Esophagus squamous epithelium (tissue), 5 donors: ENCODE measurements around the gene PSIP1. TPM values are rescaled to one million over a fixed set of nuclear protein-coding genes. Genes with fewer than 3 reads are reported as not detected.
A peak's percentile ranks its signal among the peaks of the same experiment; 100 is the strongest.

Source experiments
- DNase-seq: peaks from one replicate; lab custom pipeline; 2025; lab: John Stamatoyannopoulos, UW
- H3K27ac ChIP-seq, 4 donors: fragments of 200-600 bp; sonication (generic); one replicate each; pipeline ENCODE4 v1.5.1; 2016 to 2019; ENCODE audit warnings: mild to moderate bottlenecking in 1 of 4
- H3K27me3 ChIP-seq, 4 donors: fragments of 200-600 bp; sonication (generic); 1 replicate in 3 of 4; 2 replicates in 1 of 4; pipeline versions ENCODE4 v1.5.1 to v1.6.0; 2017 to 2021; ENCODE audit warnings: antibody characterized with exemption in 1 of 4
- H3K36me3 ChIP-seq, 3 donors: fragments of 200-600 bp; sonication (generic); one replicate each; pipeline ENCODE4 v1.5.1; 2016 to 2019
- H3K4me1 ChIP-seq, 3 donors: fragments of 200-600 bp; sonication (generic); one replicate each; pipeline ENCODE4 v1.5.1; 2017 to 2019
- H3K4me3 ChIP-seq, 4 donors: fragments of 200-600 bp; sonication (generic); 1 replicate in 3 of 4; 2 replicates in 1 of 4; pipeline ENCODE4 v1.5.1; 2016 to 2019; ENCODE audit warnings: mild to moderate bottlenecking in 2 of 4, moderate library complexity in 1 of 4
- H3K9me3 ChIP-seq, 3 donors: fragments of 200-600 bp; sonication (generic); one replicate each; pipeline ENCODE4 v1.5.1; 2016 to 2019
- CTCF ChIP-seq, 6 experiments: fragments of 450-650 bp in 4 of 6; fragments of 200-600 bp in 2 of 6; sonication (generic) in 2 of 6; IDR thresholded peaks; one replicate each; pipeline ENCODE4 v1.5.1; 2016 to 2019; ENCODE audit warnings: antibody characterized with exemption in 6 of 6, mild to moderate bottlenecking in 4 of 6, moderate library complexity in 4 of 6
- POLR2A ChIP-seq, 4 donors: fragments of 450-650 bp; IDR thresholded peaks; one replicate each; pipeline ENCODE4 v1.6.1; 2017; ENCODE audit warnings: antibody characterized with exemption in 4 of 4, mild to moderate bottlenecking in 4 of 4, moderate library complexity in 3 of 4
- WGBS, 2 donors: methylation state at CpG; one replicate each; pipeline ENCODE4 v1.1.5; 2018; 5-methylcytosine and 5-hydroxymethylcytosine counted together
- intact Hi-C: fragments of 100-400 bp; cut with DNase I; formaldehyde crosslinking; loops from one replicate; pipeline ENCODE4 v1.15.0; 2022
- total RNA-seq, 4 donors: library from RNA; depleted of rRNA; stranded (reverse); fragments of >200 nt; gene quantifications; one replicate each; pipeline ENCODE4 v1.1.0, GENCODE V29; 2016
- donor health status: DM: yes; HTN: yes; CAD: no.

The PSIP1 gene
- total RNA-seq, 4 donors from 2014 or later = 6.7 to 26.1 (median 17.7) TPM

- no peak for TF ChIP-seq POLR2A (IDR thresholded peaks at IDR 0.05)
- TF ChIP-seq CTCF (IDR thresholded peaks at IDR 0.05) = no peak
- Histone ChIP-seq H3K4me3 (no peak overlapping the region), H3K27ac (no peak overlapping the region), H3K36me3 (peaks cover 0 to 37% (median 0%) of the 10 kb centered on the region in 3 donors), H3K27me3 (no peaks in the 10 kb centered on the region), H3K4me1 (no peaks in the 10 kb centered on the region), H3K9me3 (no peaks in the 10 kb centered on the region)
- intact Hi-C loops = no loop called here
- 88 to 92% methylated on average over 1 of the region's 1 CpG for WGBS, 2 donors
- DNase-seq = no peak
Observed at GRCh38 chr9:15491950-15492349, 18.8 kb downstream of the PSIP1 start.

GRCh38 chr9:15485836-15486666 is 24.7 kb downstream of the PSIP1 start:
- Histone ChIP-seq H3K9me3 (no peaks in the 10 kb centered on the region), H3K4me3 (no peak overlapping the region), H3K27me3 (no peaks in the 10 kb centered on the region), H3K4me1 (peaks cover 0 to 3% (median 0%) of the 10 kb centered on the region in 3 donors), H3K27ac (no peak overlapping the region), H3K36me3 (peaks cover 0 to 43% (median 0%) of the 10 kb centered on the region in 3 donors)
- DNase-seq = no peak
- intact Hi-C loops = no loop called here
- TF ChIP-seq CTCF (IDR thresholded peaks at IDR 0.05) = peak in 4 of 6 experiments; percentile 10 to 41 (median 33)
- no peak for TF ChIP-seq POLR2A (IDR thresholded peaks at IDR 0.05)
- WGBS, 2 donors = 47 to 62% methylated on average over 2 of the region's 2 CpGs

- WGBS, 2 donors = 85 to 90% methylated on average over 5 to 6 of the region's 6 CpGs
- DNase-seq = no peak
- Histone ChIP-seq H3K9me3 (no peaks in the 10 kb centered on the region), H3K4me1 (peaks cover 0 to 3% (median 0%) of the 10 kb centered on the region in 3 donors), H3K4me3 (no peak overlapping the region), H3K36me3 (peaks cover 0 to 51% (median 0%) of the 10 kb centered on the region in 3 donors), H3K27ac (no peak overlapping the region), H3K27me3 (no peaks in the 10 kb centered on the region)
- intact Hi-C loops = no loop called here
- TF ChIP-seq POLR2A (IDR thresholded peaks at IDR 0.05) (no peak), CTCF (IDR thresholded peaks at IDR 0.05) (no peak)
Observed at GRCh38 chr9:15484802-15485201, 26.0 kb downstream of the PSIP1 start.

GRCh38 chr9:15482146-15482545 is 28.6 kb downstream of the PSIP1 start:
- 65 to 71% methylated on average over 1 of the region's 1 CpG for WGBS, 2 donors

More at GRCh38 chr9:15482146-15482545, 28.6 kb downstream of the PSIP1 start:
- intact Hi-C loops = no loop called here
- H3K9me3 ChIP-seq = no peaks in the 10 kb centered on the region
- no peak overlapping the region for H3K4me3 ChIP-seq
- DNase-seq = no peak
- H3K27ac ChIP-seq = no peak overlapping the region
- H3K36me3 ChIP-seq = peaks cover 0 to 48% (median 0%) of the 10 kb centered on the region in 3 donors
- H3K27me3 ChIP-seq = no peaks in the 10 kb centered on the region
- TF ChIP-seq POLR2A (IDR thresholded peaks at IDR 0.05) = no peak
- no peak for TF ChIP-seq CTCF (IDR thresholded peaks at IDR 0.05)
- peaks cover 0 to 3% (median 0%) of the 10 kb centered on the region in 3 donors for H3K4me1 ChIP-seq
